H1 (cell line): ENCODE results near the gene EME2. TPM values are rescaled to one million over a fixed set of nuclear protein-coding genes. Genes with fewer than 3 reads are reported as not detected.
A peak's percentile ranks its signal among the peaks of the same experiment; 100 is the strongest.

Experiments used
- CTCF ChIA-PET: fragments of 300-600 bp; sonication (Branson Sonifier 250); formaldehyde crosslinking; loops from one replicate; lab custom pipeline; 2021; ENCODE audit not compliant: partially characterized antibody; lab: Charles Lee
- POLR2A ChIA-PET: fragments of 300-600 bp; sonication (Branson Sonifier 250); formaldehyde crosslinking; loops from one replicate; lab custom pipeline; 2021; ENCODE audit warnings: inconsistent platforms; ENCODE audit not compliant: partially characterized antibody; lab: Charles Lee
- DNase-seq, 2 experiments: peaks; one replicate each; pipeline versions ENCODE4 v3.0.0 to v3.0.0-alpha.2; 2010 to 2022; ENCODE audit warnings: low spot score in 2 of 2, low read depth in 1 of 2, mixed read lengths in 1 of 2
- FAIRE-seq: peaks from 2 replicates; lab custom pipeline; 2011; peaks lifted over from hg19 to GRCh38; lab: Jason Lieb, UNC
- H2AFZ ChIP-seq: 2 replicates; pipeline ENCODE4 v1.8.1; 2012; ENCODE audit warnings: low read length, inconsistent platforms
- H2AK5ac ChIP-seq: 2 replicates; pipeline ENCODE4 v1.6.1; 2013; ENCODE audit warnings: low read depth, low read length
- H2BK120ac ChIP-seq: replicated peaks from 2 replicates; pipeline ENCODE3; 2013; ENCODE audit warnings: low read depth, low read length, inconsistent platforms
- H2BK12ac ChIP-seq: 2 replicates; pipeline ENCODE4 v1.6.1; 2013; ENCODE audit warnings: low read depth, low read length
- H2BK15ac ChIP-seq: 2 replicates; pipeline ENCODE4 v1.6.1; 2013; ENCODE audit warnings: low read length
- H2BK20ac ChIP-seq: 2 replicates; pipeline ENCODE4 v1.6.1; 2013; ENCODE audit warnings: low read length
- H2BK5ac ChIP-seq: 2 replicates; pipeline ENCODE4 v1.6.1; 2013; ENCODE audit warnings: low read depth, low read length
- H3K14ac ChIP-seq: 2 replicates; pipeline ENCODE4 v1.6.1; 2013; ENCODE audit warnings: inconsistent platforms; ENCODE audit not compliant: insufficient read length
- H3K18ac ChIP-seq: 2 replicates; pipeline ENCODE4 v1.6.1; 2013; ENCODE audit warnings: low read length; ENCODE audit errors: extremely low read depth
- H3K23ac ChIP-seq: 2 replicates; pipeline ENCODE4 v1.6.1; 2013; ENCODE audit warnings: inconsistent platforms; ENCODE audit not compliant: insufficient read length
- H3K23me2 ChIP-seq: 2 replicates; pipeline ENCODE4 v1.6.1; 2013; ENCODE audit warnings: low read depth, low read length
- H3K27ac ChIP-seq: 2 replicates; pipeline ENCODE4 v1.6.1; 2011; ENCODE audit warnings: low read depth, low read length, inconsistent platforms
- H3K27me3 ChIP-seq, 4 experiments: replicated peaks in 1 of 4; 1 replicate in 1 of 4; 2 replicates in 3 of 4; pipeline versions ENCODE4 v1.6.1 to v1.8.1; 2011 to 2013; ENCODE audit warnings: low read length in 3 of 4, mild to moderate bottlenecking in 3 of 4, inconsistent platforms in 2 of 4, mixed read lengths in 2 of 4, moderate library complexity in 1 of 4; ENCODE audit not compliant: control insufficient read depth in 3 of 4, insufficient read depth in 3 of 4; ENCODE audit errors: extremely low read depth in 1 of 4
- H3K36me3 ChIP-seq, 4 experiments: 2 replicates each; pipeline versions ENCODE4 v1.6.1 to v1.8.1; 2011 to 2013; ENCODE audit warnings: mild to moderate bottlenecking in 4 of 4, low read length in 3 of 4, moderate library complexity in 2 of 4, control low read depth in 1 of 4, inconsistent platforms in 1 of 4; ENCODE audit not compliant: insufficient read depth in 4 of 4, control insufficient read depth in 2 of 4
- H3K4ac ChIP-seq: replicated peaks from 2 replicates; pipeline ENCODE3; 2013; ENCODE audit warnings: low read length, low read depth, mixed read lengths, inconsistent platforms; ENCODE audit not compliant: insufficient read length
- H3K4me1 ChIP-seq, 4 experiments: replicated peaks in 1 of 4; 1 replicate in 1 of 4; 2 replicates in 3 of 4; pipeline versions ENCODE4 v1.6.1 to v1.8.1; 2011 to 2013; ENCODE audit warnings: low read length in 3 of 4, inconsistent platforms in 2 of 4, mixed read lengths in 1 of 4; ENCODE audit not compliant: insufficient read depth in 4 of 4, control insufficient read depth in 3 of 4
- H3K4me2 ChIP-seq, 2 experiments: 2 replicates each; pipeline versions ENCODE4 v1.6.1 to v1.8.1; 2011 to 2013; ENCODE audit warnings: low read depth in 2 of 2, low read length in 2 of 2, control low read depth in 1 of 2, inconsistent platforms in 1 of 2, mild to moderate bottlenecking in 1 of 2; ENCODE audit not compliant: insufficient read depth in 1 of 2
- H3K4me3 ChIP-seq, 4 experiments: fragments of 200-600, 300-600 bp in 1 of 4; sonication (generic), shearing (Covaris generic), sonication (Bioruptor Twin) in 1 of 4; 2 replicates each; pipeline versions ENCODE4 v1.5.1 to v1.8.1; 2011 to 2016; ENCODE audit warnings: low read length in 4 of 4, low read depth in 3 of 4, control low read depth in 2 of 4, inconsistent platforms in 2 of 4, mild to moderate bottlenecking in 2 of 4, mixed read lengths in 1 of 4, moderate library complexity in 1 of 4; ENCODE audit not compliant: insufficient read depth in 2 of 4; ENCODE audit errors: extremely low read depth in 1 of 4
- H3K56ac ChIP-seq: replicated peaks from 2 replicates; pipeline ENCODE3; 2013; ENCODE audit warnings: low read depth, mild to moderate bottlenecking, mixed read lengths, low read length, inconsistent platforms; ENCODE audit not compliant: insufficient read length
- H3K79me1 ChIP-seq: 2 replicates; pipeline ENCODE4 v1.6.1; 2013; ENCODE audit warnings: low read depth, low read length, control low read depth
- H3K79me2 ChIP-seq, 2 experiments: 2 replicates each; pipeline versions ENCODE4 v1.6.1 to v1.8.1; 2012 to 2013; ENCODE audit warnings: low read length in 2 of 2, mild to moderate bottlenecking in 2 of 2, inconsistent platforms in 1 of 2; ENCODE audit not compliant: insufficient read depth in 2 of 2, control insufficient read depth in 1 of 2
- H3K9ac ChIP-seq, 4 experiments: replicated peaks in 1 of 4; 1 replicate in 1 of 4; 2 replicates in 3 of 4; pipeline versions ENCODE4 v1.6.1 to v1.8.1; 2011 to 2013; ENCODE audit warnings: low read depth in 3 of 4, low read length in 3 of 4, control low read depth in 2 of 4, mild to moderate bottlenecking in 2 of 4, moderate library complexity in 2 of 4, inconsistent platforms in 1 of 4; ENCODE audit errors: extremely low read depth in 1 of 4
- H3K9me3 ChIP-seq, 2 experiments: 2 replicates each; pipeline versions ENCODE4 v1.6.1 to v1.8.1; 2012 to 2013; ENCODE audit warnings: mild to moderate bottlenecking in 2 of 2, moderate library complexity in 2 of 2, control low read depth in 1 of 2, inconsistent platforms in 1 of 2, low read depth in 1 of 2, low read length in 1 of 2, mixed read lengths in 1 of 2; ENCODE audit not compliant: insufficient read depth in 2 of 2
- H4K20me1 ChIP-seq, 2 experiments: replicated peaks in 1 of 2; 2 replicates each; pipeline versions ENCODE3 to v1.8.1; 2011 to 2013; ENCODE audit warnings: inconsistent platforms in 2 of 2, low read length in 2 of 2, mild to moderate bottlenecking in 1 of 2; ENCODE audit not compliant: insufficient read depth in 2 of 2, control insufficient read depth in 1 of 2
- H4K5ac ChIP-seq: 2 replicates; pipeline ENCODE4 v1.6.1; 2013; ENCODE audit warnings: low read length, low read depth, mixed read lengths, inconsistent platforms; ENCODE audit not compliant: insufficient read length
- H4K8ac ChIP-seq: 2 replicates; pipeline ENCODE4 v1.8.0; 2013; ENCODE audit warnings: mild to moderate bottlenecking, moderate library complexity, low read length, inconsistent platforms; ENCODE audit not compliant: insufficient read depth; ENCODE audit errors: extremely low read depth
- H4K91ac ChIP-seq: replicated peaks from 2 replicates; pipeline ENCODE3; 2013; ENCODE audit warnings: low read length, mixed read lengths, inconsistent platforms; ENCODE audit not compliant: insufficient read length
- CHD1 ChIP-seq: IDR thresholded peaks from 2 replicates; pipeline ENCODE4 v1.6.1; 2012; ENCODE audit warnings: low read depth, low read length, improper control_type of control experiment
- JUN ChIP-seq: IDR thresholded peaks from 2 replicates; pipeline ENCODE4 v1.6.1; 2011; ENCODE audit warnings: low read depth, mild to moderate bottlenecking, improper control_type of control experiment, low read length
- NANOG ChIP-seq: IDR thresholded peaks from 2 replicates; pipeline ENCODE4 v1.6.1; 2011; ENCODE audit warnings: low read length, low read depth, mild to moderate bottlenecking, inconsistent platforms; ENCODE audit not compliant: insufficient read depth, poor library complexity, severe bottlenecking
- PHF8 ChIP-seq: fragments of 200-600 bp; sonication (generic); conservative IDR thresholded peaks from 2 replicates; pipeline ENCODE4 v1.7.1; 2012; ENCODE audit warnings: low read depth, mild to moderate bottlenecking, inconsistent platforms, low read length, moderate library complexity
- SIX5 ChIP-seq: IDR thresholded peaks from 2 replicates; pipeline ENCODE4 v1.6.1; 2011; ENCODE audit warnings: mild to moderate bottlenecking, low read depth, low read length
- TEAD4 ChIP-seq: IDR thresholded peaks from 2 replicates; pipeline ENCODE4 v1.6.1; 2012; ENCODE audit warnings: low read depth, low read length, inconsistent platforms, mixed read lengths
- WGBS, 2 experiments: shearing (Covaris generic) in 1 of 2; methylation state at CpG; one replicate each; pipeline versions ENCODE4 v1.1.6 to v1.1.7; 2013 to 2015; ENCODE audit warnings: low lambda C conversion rate in 2 of 2, mixed read lengths in 2 of 2, inconsistent platforms in 1 of 2, low coverage in 1 of 2, missing lambda C conversion rate in 1 of 2; ENCODE audit not compliant: insufficient replicate concordance in 2 of 2, insufficient coverage in 1 of 2, insufficient read length in 1 of 2; ENCODE audit errors: extremely low coverage in 1 of 2, missing lambda C conversion rate in 1 of 2; 5-methylcytosine and 5-hydroxymethylcytosine counted together
- polyA plus RNA-seq, 7 experiments: library from polyadenylated mRNA; depleted of rRNA in 3 of 7; stranded (reverse) in 5 of 7; unstranded in 2 of 7; fragments of >200 nt in 5 of 7; fragments of 200-250 nt in 2 of 7; gene quantifications; 1 replicate in 5 of 7; 2 replicates in 1 of 7; 4 replicates in 1 of 7; pipeline versions ENCODE4 v1.2.1 to v1.2.3, GENCODE V29; 2011 to 2013; ENCODE audit warnings: missing spikeins in 2 of 7, mixed read lengths in 2 of 7
- total RNA-seq: library from RNA; stranded (reverse); fragmentation: NEBNext Ultra II Directional; extraction: Animal tissue kit (Norgen Biotek cat#: 25700); gene quantifications from 2 replicates; pipeline ENCODE4 v1.2.1, GENCODE V29; 2021

EME2 gene
- total and polyA plus RNA-seq, 2 of the 8 experiments (the other 6 are each of a cell fraction or from before 2014, with no cell fraction given), result 13.1 to 19.7 TPM

- H2BK5ac ChIP-seq, result no peak overlapping the region
- H3K14ac ChIP-seq, result no peak overlapping the region
- no peak overlapping the region for H3K9ac ChIP-seq
- no peak overlapping the region for H3K23ac ChIP-seq
- no peak overlapping the region for H4K5ac ChIP-seq
- no peak for FAIRE-seq
- no peaks in the 10 kb centered on the region for H3K4me1 ChIP-seq
- H3K4me2 ChIP-seq, result no peak overlapping the region
- DNase-seq, result no peak
- H2AK5ac ChIP-seq, result no peak overlapping the region
- H2BK12ac ChIP-seq, result no peak overlapping the region
- H3K9me3 ChIP-seq, result no peaks in the 10 kb centered on the region
- H2BK15ac ChIP-seq, result no peak overlapping the region
- no peak overlapping the region for H3K4ac ChIP-seq
- no peaks in the 10 kb centered on the region for H3K79me2 ChIP-seq
- POLR2A ChIA-PET, result interaction anchor here (0.7 to 5.5 kb wide), 5 partner anchors 9 to 23 kb away, joined by 3 to 18 read pairs (median 4); no protein-coding TSS in a partner anchor
- no peak overlapping the region for H2BK120ac ChIP-seq
- no peaks in the 10 kb centered on the region for H3K79me1 ChIP-seq
- H4K91ac ChIP-seq, result no peak overlapping the region
- H3K27ac ChIP-seq, result no peak overlapping the region
- CTCF ChIA-PET, result interaction anchor here (0.6 to 3.1 kb wide), 5 partner anchors 9 to 191 kb away, joined by 3 to 12 read pairs (median 5); no protein-coding TSS in a partner anchor
- no peak overlapping the region for H2BK20ac ChIP-seq
- WGBS, 2 experiments, result 88% methylated on average over 29 of the region's 29 CpGs; no CpG with 5 or more reads in 1 of the 2 experiments
- H3K27me3 ChIP-seq, result no peaks in the 10 kb centered on the region
- H2AFZ ChIP-seq, result no peak overlapping the region
- H4K8ac ChIP-seq, result peak overlapping the region; percentile 85
- no peaks in the 10 kb centered on the region for H3K23me2 ChIP-seq
- no peak for TF ChIP-seq CHD1
- no peak for TF ChIP-seq JUN
- TF ChIP-seq TEAD4, result no peak
- no peak for TF ChIP-seq NANOG
- TF ChIP-seq PHF8, result no peak
- TF ChIP-seq SIX5, result no peak
- no peak overlapping the region for H3K56ac ChIP-seq
- peaks cover 0 to 12% (median 2%) of the 10 kb centered on the region in 4 experiments; a peak in 3 of 8 replicates for H3K36me3 ChIP-seq
- H3K18ac ChIP-seq, result no peak overlapping the region
- peaks cover 0 to 6% of the 10 kb centered on the region in 2 experiments for H4K20me1 ChIP-seq
- H3K4me3 ChIP-seq, result no peak overlapping the region
Observed at GRCh38 chr16:1745900-1746692, 26.5 kb upstream of the EME2 start.
